Upper lobe of left lung (tissue), 4 donors: ENCODE measurements around the gene FOXL3.

Experiments used
- CTCF ChIP-seq, 6 experiments: fragments of 450-650 bp in 4 of 6; fragments of 200-600 bp in 2 of 6; sonication (generic) in 2 of 6; IDR thresholded peaks; one replicate each; pipeline ENCODE4 v1.5.1; 2016 to 2019; ENCODE audit warnings: antibody characterized with exemption in 6 of 6
- POLR2A ChIP-seq, 4 donors: fragments of 450-650 bp; IDR thresholded peaks; one replicate each; pipeline ENCODE4 v1.5.1; 2016 to 2017; ENCODE audit warnings: antibody characterized with exemption in 4 of 4, mild to moderate bottlenecking in 2 of 4

- TF ChIP-seq CTCF (IDR thresholded peaks at IDR 0.05), result no peak
- no peak for TF ChIP-seq POLR2A (IDR thresholded peaks at IDR 0.05)
Observed at GRCh38 chr7:246451-246850, 43.5 kb upstream of the FOXL3 start.
